A549 (cell line): ENCODE measurements around the gene CELF2.

Experiments
- EP300 ChIP-seq, 2 experiments: fragments of >200 bp; sonication (Bioruptor Twin); formaldehyde crosslinking; IDR thresholded peaks; 2 replicates in 1 of 2; 3 replicates in 1 of 2; pipeline ENCODE4 v1.6.1; 2016 to 2017
- HDAC2 ChIP-seq: fragments of 200-600 bp; sonication (generic); IDR thresholded peaks from 2 replicates; pipeline ENCODE4 v1.6.1; 2016
- ZNF302 ChIP-seq: fragments of 250-450 bp; sonication (Bioruptor Pico); IDR thresholded peaks from 2 replicates; pipeline ENCODE4 v1.9.0; 2021; ENCODE audit warnings: inconsistent platforms, mild to moderate bottlenecking, moderate library complexity
- TF ChIP-seq, protein P1 (sequence below): fragments of >200 bp; sonication (Bioruptor Twin); formaldehyde crosslinking; IDR thresholded peaks from 3 replicates; pipeline ENCODE4 v1.5.1; 2016

DNA sequence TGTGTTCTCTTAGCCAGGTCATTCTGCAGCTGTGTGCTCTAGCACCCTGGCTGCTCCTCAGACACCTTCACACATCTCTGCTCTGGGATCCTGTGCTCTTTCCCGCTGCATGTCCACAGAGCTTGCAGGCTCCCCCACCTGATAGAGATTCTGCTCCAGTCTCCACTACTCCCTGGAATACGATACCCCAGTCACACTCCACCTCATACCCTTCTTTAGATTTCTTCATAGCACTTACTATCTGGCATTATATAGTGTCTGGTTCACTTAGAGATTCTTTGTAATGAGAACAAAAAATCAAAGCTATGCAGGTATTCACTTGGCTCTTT is 88.0 kb downstream of the CELF2 start:
- TF ChIP-seq, protein P1, sequence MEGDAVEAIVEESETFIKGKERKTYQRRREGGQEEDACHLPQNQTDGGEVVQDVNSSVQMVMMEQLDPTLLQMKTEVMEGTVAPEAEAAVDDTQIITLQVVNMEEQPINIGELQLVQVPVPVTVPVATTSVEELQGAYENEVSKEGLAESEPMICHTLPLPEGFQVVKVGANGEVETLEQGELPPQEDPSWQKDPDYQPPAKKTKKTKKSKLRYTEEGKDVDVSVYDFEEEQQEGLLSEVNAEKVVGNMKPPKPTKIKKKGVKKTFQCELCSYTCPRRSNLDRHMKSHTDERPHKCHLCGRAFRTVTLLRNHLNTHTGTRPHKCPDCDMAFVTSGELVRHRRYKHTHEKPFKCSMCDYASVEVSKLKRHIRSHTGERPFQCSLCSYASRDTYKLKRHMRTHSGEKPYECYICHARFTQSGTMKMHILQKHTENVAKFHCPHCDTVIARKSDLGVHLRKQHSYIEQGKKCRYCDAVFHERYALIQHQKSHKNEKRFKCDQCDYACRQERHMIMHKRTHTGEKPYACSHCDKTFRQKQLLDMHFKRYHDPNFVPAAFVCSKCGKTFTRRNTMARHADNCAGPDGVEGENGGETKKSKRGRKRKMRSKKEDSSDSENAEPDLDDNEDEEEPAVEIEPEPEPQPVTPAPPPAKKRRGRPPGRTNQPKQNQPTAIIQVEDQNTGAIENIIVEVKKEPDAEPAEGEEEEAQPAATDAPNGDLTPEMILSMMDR: no peak
- no peak for TF ChIP-seq HDAC2
- TF ChIP-seq ZNF302 (CRISPR knock-in tag): no peak
- no peak for TF ChIP-seq EP300 (IDR thresholded peaks at IDR 0.05)
